Measurements from ENCODE around the gene AQP1.

AQP1 gene

DNA sequence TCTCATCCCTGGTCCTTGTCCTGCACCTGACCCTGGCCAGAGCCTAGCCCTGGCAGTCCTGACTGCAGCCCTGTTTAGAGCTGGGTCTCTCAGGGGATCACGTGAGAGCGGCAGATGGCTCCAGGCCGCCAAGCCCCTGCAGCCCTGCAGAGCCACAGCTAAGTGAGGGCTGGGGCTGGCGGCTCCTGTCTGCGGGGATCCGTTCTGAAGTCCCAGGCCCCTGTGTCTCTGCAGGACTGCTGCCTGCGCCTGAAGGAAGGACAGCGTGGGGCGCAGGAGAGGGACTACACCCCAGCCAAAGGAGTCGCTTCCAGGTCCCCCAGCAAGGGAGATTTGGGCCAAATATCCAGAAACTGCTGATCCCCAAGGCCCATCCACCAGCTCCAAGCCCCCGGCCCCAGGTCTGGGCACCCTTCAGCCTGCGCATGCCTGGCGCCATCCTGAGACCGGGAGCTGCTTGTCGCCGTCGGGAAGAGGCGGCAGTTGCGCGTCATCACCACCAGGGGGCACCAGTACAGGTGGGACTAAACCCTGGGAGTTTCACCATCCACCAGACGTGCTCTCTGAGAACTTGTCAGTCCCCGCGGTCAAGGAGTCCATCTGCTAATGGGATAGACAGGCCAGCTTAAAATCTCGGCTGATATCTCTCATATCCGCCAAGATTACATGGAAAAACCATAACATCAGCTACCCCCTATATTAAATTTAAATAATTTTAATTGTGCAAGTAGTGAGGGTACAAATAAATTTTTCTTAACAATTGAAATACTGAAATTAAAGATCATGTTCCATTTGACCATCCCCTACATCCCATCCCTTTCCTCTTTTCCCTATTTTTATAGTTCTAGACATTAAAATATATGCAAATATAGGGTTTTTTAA lies 27.0 kb downstream of the AQP1 start:
- DNase-seq: peak; percentile 13 to 71

GRCh38 chr7:30941582-30942323 lies 30.1 kb downstream of the AQP1 start:
- no peak for DNase-seq

DNA sequence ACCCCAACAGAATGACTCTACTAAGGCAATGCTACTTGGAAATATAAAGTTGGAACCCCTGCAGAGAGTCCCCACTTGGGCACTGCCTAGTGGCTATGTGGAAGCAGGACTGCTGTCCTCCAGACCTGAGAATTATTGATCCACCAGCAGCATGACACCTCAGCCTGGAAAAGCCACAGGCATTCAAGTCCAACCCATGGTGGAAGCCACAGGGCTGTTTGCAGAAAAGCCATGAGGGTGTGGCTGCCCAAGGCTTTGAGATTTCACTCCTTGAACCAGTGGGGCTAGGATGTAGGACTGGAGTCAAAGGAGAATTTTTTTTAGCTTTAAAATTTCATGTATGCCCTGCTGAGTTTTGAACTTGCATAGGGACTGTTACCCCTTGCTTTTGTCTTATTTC lies 38.5 kb downstream of the AQP1 start:
- no peak for DNase-seq

DNA sequence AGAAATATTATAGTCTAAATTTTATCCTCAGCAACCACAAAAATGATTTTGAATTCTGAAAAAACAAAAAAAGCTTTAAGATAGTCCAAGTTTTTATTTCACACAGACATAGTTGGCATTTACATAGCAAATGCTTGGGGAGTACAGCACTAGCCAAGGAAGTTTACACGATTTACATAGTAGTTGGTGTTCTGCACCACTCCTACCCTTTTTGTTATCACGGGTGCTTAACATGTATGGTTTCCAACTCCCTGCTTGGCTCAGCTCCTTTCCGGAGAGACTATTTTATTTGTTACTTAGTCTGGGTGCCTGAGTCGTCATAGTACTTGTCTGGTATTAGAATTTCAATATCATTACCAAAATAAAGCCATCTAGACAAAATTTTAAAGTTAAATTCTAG lies 43.3 kb downstream of the AQP1 start:
- no peak for DNase-seq

DNA sequence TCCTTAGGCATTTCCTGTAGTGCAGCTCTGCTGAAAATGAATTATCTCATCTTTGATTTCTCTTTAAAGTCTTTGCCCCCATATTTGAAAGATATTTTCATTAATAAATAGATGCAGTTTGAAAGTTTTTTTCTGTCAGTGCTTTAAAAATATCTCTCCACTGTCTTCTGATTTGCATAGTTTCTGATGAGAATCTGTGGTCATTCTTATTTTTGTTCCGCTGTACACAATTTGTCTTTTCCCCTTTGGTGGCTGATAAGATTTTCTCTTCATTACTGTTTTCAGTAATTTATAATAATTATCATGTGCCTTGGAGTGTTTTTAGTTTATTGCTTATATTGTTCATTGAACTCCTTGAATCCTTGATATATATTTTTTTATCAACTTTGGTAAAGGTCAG lies 45.1 kb downstream of the AQP1 start:
- no peak for DNase-seq

DNA sequence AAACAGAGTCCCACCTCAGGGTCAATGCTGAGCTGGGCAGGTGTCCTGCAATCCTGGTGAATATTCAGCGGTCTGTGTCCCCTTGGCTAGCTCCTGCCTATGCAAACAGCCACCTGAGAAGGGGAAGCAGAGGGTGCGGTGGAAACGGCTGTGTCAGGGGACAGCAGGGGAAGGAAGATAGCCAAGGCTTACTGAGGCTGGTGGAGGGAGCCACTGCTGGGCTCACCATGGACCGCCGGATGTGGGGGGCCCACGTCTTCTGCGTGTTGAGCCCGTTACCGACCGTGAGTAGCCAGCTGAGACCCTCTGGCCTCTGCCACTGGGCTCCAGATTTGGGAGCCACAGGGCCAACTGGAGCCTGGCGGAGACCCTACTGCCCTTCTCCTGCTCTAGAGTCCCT lies 52.2 kb downstream of the AQP1 start, which contains the start of gene GHRHR:
GHRHR (plus strand) TSS at position 112 of the 400 bp plus-strand sequence; CDS start at position 228, 116 bp downstream.
- no peak for DNase-seq

DNA sequence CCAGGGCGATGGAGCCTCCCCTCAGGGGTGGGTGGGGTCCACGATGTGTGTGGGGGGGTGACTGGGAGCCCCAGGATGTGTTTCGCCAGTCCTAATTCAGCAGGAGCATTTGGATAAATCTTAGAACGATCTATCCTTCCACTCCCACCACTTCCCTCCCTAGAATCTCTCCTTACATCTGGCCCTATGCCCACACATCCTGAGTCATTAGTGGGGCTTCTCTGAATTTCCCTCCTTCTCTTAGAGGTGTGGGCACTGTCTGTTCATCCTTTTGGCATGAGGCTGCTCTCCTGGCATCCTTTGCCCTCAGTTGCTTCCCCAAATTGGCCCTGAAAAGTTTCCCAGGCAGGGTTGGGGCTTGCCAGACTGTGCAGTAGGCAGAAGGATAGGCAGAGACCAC lies 53.7 kb downstream of the AQP1 start:
- no peak for DNase-seq

GRCh38 chr7:30965883-30966282 lies 54.2 kb downstream of the AQP1 start:
- no peak for DNase-seq

- no peak for DNase-seq
Measured at GRCh38 chr7:30968294-30968693, 56.6 kb downstream of the AQP1 start.

DNA sequence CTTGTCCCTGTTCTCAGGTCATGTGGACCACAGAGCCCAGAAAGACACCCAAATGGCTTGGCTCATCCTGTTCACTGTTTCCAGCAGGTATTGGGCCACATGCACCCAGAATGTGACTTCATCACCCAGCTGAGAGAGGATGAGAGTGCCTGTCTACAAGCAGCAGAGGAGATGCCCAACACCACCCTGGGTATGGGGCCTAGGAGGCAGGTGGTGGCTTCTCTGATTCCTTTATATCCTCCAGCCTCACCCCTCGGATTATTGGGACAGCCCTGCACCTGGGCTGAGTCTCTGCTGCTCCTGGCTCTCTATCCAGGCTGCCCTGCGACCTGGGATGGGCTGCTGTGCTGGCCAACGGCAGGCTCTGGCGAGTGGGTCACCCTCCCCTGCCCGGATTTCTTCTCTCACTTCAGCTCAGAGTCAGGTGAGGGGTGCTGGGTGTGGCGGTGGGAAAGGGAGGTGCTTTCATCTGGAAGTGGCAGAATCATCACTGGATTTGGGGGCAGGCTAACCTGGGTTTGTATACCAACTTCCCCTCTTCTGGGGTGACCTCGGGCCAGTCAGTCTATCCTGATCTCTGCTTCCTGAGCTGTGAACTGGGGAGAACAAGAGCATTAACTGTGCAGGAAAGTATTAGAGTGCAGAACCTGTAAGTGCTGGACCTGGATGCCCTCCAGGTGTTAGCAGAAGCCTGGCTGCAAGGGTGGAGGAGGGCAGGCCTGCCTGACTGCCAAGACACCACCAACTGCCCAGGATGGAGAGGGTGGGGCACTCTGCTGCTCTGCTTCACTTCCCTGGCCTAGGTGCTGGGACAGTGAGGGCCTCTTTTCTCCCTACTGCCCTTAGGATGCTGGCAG lies 57.3 kb downstream of the AQP1 start:
- no peak for DNase-seq

- no peak for DNase-seq
Measured at GRCh38 chr7:30969604-30969970, 57.9 kb downstream of the AQP1 start.

GRCh38 chr7:30970074-30970473 lies 58.4 kb downstream of the AQP1 start:
- no peak for DNase-seq

- no peak for DNase-seq
Measured at GRCh38 chr7:30970594-30971094, 59.0 kb downstream of the AQP1 start.

- DNase-seq: no peak
Measured at GRCh38 chr7:30971440-30971839, 59.8 kb downstream of the AQP1 start.

- DNase-seq: no peak
Measured at GRCh38 chr7:30971840-30972563, 60.3 kb downstream of the AQP1 start.

GRCh38 chr7:30973292-30973691 lies 61.6 kb downstream of the AQP1 start:
- DNase-seq: no peak

- DNase-seq: no peak
Measured at GRCh38 chr7:30973791-30974604, 62.3 kb downstream of the AQP1 start.

DNA sequence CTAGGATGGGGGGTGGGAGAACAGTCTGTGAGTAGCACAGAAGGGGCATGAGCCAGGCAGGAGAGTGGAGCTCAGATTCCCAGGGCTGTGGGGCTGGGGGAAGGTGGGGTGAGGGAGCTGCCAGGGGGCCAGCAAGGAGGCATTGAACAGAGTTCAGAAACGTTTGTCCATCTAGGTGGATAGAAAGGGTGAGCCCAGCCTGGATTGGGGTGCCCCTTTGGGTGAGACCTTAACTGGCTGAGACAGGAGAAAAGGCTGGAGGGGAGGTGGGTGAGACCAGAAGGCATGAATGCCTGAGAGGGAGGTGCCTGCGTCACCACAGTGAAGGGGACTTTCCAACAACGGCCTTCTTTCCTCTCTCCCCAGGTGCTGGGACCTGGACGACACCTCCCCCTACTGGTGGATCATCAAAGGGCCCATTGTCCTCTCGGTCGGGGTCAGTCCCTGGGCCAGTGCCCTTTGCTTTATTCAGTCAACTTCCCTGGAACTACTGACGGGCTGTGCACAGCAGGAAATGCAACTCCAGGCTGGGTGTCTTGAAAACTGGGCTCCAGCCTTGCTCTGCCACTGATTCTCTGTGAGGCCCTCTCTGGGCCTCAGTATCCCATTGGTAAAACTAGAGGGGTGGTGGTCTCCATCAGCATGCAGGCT lies 63.1 kb downstream of the AQP1 start:
- peak; percentile 15 to 37 for DNase-seq

All from inflammatory macrophage treated with lipopolysaccharide for 1 hour (primary cell).